K562 (cell line): ENCODE results near the gene COL21A1. TPM values are rescaled to one million over a fixed set of nuclear protein-coding genes. Genes with fewer than 3 reads are reported as not detected.

Experiments
- ATAC-seq: fragments of 200-7000 bp; cut with Tn5 transposase; 3 replicates; pipeline ENCODE4 v1.9.1; 2020; ENCODE audit warnings: moderate library complexity
- BruUV-seq: library from RNA; stranded (reverse); fragments of 400-500 nt; replicated peaks from 2 replicates; lab custom pipeline; 2021; lab: Mats Ljungman, UMichigan
- CTCF ChIA-PET: fragments of 300-600 bp; formaldehyde crosslinking; extraction: SDS; loops from one replicate; lab custom pipeline; 2021; ENCODE audit warnings: low intra/inter-chr PET ratio; lab: Yijun Ruan, JAX
- POLR2A ChIA-PET: fragments of 300-600, 350-650 bp; sonication (Branson Sonifier 250); formaldehyde crosslinking; extraction: SDS; loops from one replicate; lab custom pipeline; 2021; ENCODE audit warnings: antibody characterized with exemption, inconsistent platforms; lab: Yijun Ruan, JAX
- DNase-seq, 4 experiments: peaks; one replicate each; pipeline versions ENCODE4 v3.0.0 to v3.0.0-alpha.2; 2011 to 2018; ENCODE audit warnings: low spot score in 3 of 4, mixed read lengths in 3 of 4; ENCODE audit errors: extremely low read depth in 1 of 4
- FAIRE-seq: peaks from 2 replicates; lab custom pipeline; 2011; peaks lifted over from hg19 to GRCh38; lab: Jason Lieb, UNC
- H2AFZ ChIP-seq: 2 replicates; pipeline ENCODE4 v1.6.0; 2011; ENCODE audit warnings: low read depth, low read length, control low read depth, inconsistent platforms
- H3K27ac ChIP-seq: fragments of 200-600 bp; 3 replicates; pipeline ENCODE4 v1.8.0; 2011; ENCODE audit warnings: low read depth, mild to moderate bottlenecking, control low read depth, inconsistent platforms, low read length, moderate library complexity, mixed read lengths; ENCODE audit errors: extremely low read depth
- H3K27me3 ChIP-seq, 2 experiments: fragments of 300-600 bp in 1 of 2; 2 replicates in 1 of 2; 3 replicates in 1 of 2; pipeline versions ENCODE4 v1.6.0 to v1.8.0; 2011; ENCODE audit warnings: inconsistent platforms in 2 of 2, low read length in 2 of 2, mild to moderate bottlenecking in 1 of 2, mixed read lengths in 1 of 2, moderate library complexity in 1 of 2; ENCODE audit not compliant: control insufficient read depth in 2 of 2, insufficient read depth in 2 of 2
- H3K36me3 ChIP-seq: fragments of 300-600 bp; 3 replicates; pipeline ENCODE4 v1.8.0; 2011; ENCODE audit warnings: mild to moderate bottlenecking, low read length, inconsistent platforms; ENCODE audit not compliant: control insufficient read depth, insufficient read depth
- H3K4me1 ChIP-seq, 2 experiments: fragments of 200-600 bp in 1 of 2; replicated peaks in 1 of 2; 2 replicates in 1 of 2; 3 replicates in 1 of 2; pipeline versions ENCODE4 v1.5.1 to v1.8.0; 2011; ENCODE audit warnings: inconsistent platforms in 2 of 2, low read length in 2 of 2, mild to moderate bottlenecking in 1 of 2, mixed read lengths in 1 of 2, moderate library complexity in 1 of 2; ENCODE audit not compliant: control insufficient read depth in 2 of 2, insufficient read depth in 2 of 2
- H3K4me2 ChIP-seq: 2 replicates; pipeline ENCODE4 v1.6.1; 2011; ENCODE audit warnings: low read length, control low read depth, inconsistent platforms, mixed read lengths; ENCODE audit not compliant: insufficient read depth
- H3K4me3 ChIP-seq: fragments of 200-600 bp; sonication (generic), shearing (Covaris generic); 2 replicates; pipeline ENCODE4 v1.5.1; 2016; ENCODE audit warnings: control low read depth, inconsistent platforms
- H3K79me2 ChIP-seq: fragments of 200-600 bp; 3 replicates; pipeline ENCODE4 v1.8.0; 2011; ENCODE audit warnings: low read length, inconsistent platforms; ENCODE audit not compliant: control insufficient read depth, insufficient read depth
- H3K9ac ChIP-seq, 2 experiments: 2 replicates each; pipeline versions ENCODE4 v1.6.0 to v1.6.1; 2011; ENCODE audit warnings: low read depth in 2 of 2, low read length in 2 of 2, control low read depth in 1 of 2, inconsistent platforms in 1 of 2, mild to moderate bottlenecking in 1 of 2, mixed read lengths in 1 of 2; ENCODE audit not compliant: insufficient read depth in 1 of 2
- H3K9me1 ChIP-seq: one replicate; pipeline ENCODE4 v1.6.0; 2011; ENCODE audit warnings: inconsistent platforms, mild to moderate bottlenecking, low read length, moderate library complexity; ENCODE audit not compliant: control insufficient read depth, insufficient read depth
- H3K9me3 ChIP-seq: replicated peaks from 2 replicates; pipeline ENCODE4 v1.5.1; 2011; ENCODE audit warnings: low read depth, low read length, inconsistent platforms; ENCODE audit not compliant: control insufficient read depth, insufficient read depth
- H4K20me1 ChIP-seq: replicated peaks from 2 replicates; pipeline ENCODE4 v1.6.1; 2011; ENCODE audit warnings: low read length, inconsistent platforms, mixed read lengths; ENCODE audit not compliant: control insufficient read depth, insufficient read depth
- ARNT ChIP-seq, 2 experiments: fragments of 450-650 bp; IDR thresholded peaks; 2 replicates each; pipeline ENCODE4 v1.6.1; 2016; ENCODE audit warnings: mild to moderate bottlenecking in 1 of 2
- BHLHE40 ChIP-seq: IDR thresholded peaks from 2 replicates; pipeline ENCODE4 v1.6.1; 2011; ENCODE audit warnings: low read length, improper control_type of control experiment
- ELK3 ChIP-seq: fragments of 450-650 bp; formaldehyde crosslinking; IDR thresholded peaks from 2 replicates; pipeline ENCODE4 v1.4.0; 2020; ENCODE audit warnings: mild to moderate bottlenecking
- GTF2A2 ChIP-seq: IDR thresholded peaks from 2 replicates; pipeline ENCODE4 v1.6.1; 2016; ENCODE audit warnings: mild to moderate bottlenecking, missing genetic modification characterization, missing compliant biosample characterization
- HMG20B ChIP-seq: fragments of 250-450 bp; sonication (Bioruptor Pico); IDR thresholded peaks from 2 replicates; pipeline ENCODE4 v1.5.0; 2021; ENCODE audit warnings: mild to moderate bottlenecking
- MCM2 ChIP-seq: fragments of 450-650 bp; IDR thresholded peaks from 2 replicates; pipeline ENCODE4 v1.6.1; 2017; ENCODE audit warnings: low read depth, mild to moderate bottlenecking
- NR1H2 ChIP-seq: sonication (generic); formaldehyde crosslinking; IDR thresholded peaks from 2 replicates; pipeline ENCODE4 v1.4.0; 2020; ENCODE audit warnings: mild to moderate bottlenecking, missing genetic modification reagents
- RHOXF2B ChIP-seq: fragments of 250-450 bp; sonication (Bioruptor Pico); conservative IDR thresholded peaks from 2 replicates; pipeline ENCODE4 v1.5.1; 2021
- SLC30A9 ChIP-seq: fragments of 250-450 bp; sonication (Bioruptor Pico); IDR thresholded peaks from 2 replicates; pipeline ENCODE4 v1.8.0; 2022; ENCODE audit warnings: mild to moderate bottlenecking, moderate library complexity
- STAT5B ChIP-seq: fragments of 250-450 bp; sonication (Bioruptor Pico); IDR thresholded peaks from 2 replicates; pipeline ENCODE4 v1.8.0; 2021; ENCODE audit warnings: mild to moderate bottlenecking, inconsistent platforms
- TAF1 ChIP-seq: IDR thresholded peaks from 2 replicates; pipeline ENCODE4 v1.6.1; 2011; ENCODE audit warnings: mild to moderate bottlenecking, low read length, moderate library complexity; ENCODE audit not compliant: insufficient read depth, control insufficient read depth, severe bottlenecking; ENCODE audit errors: extremely low read depth
- TAF7 ChIP-seq: fragments of 450-650 bp; IDR thresholded peaks from 2 replicates; pipeline ENCODE4 v1.6.1; 2016; ENCODE audit warnings: missing genetic modification characterization, missing compliant biosample characterization
- TARDBP ChIP-seq: fragments of 450-650 bp; IDR thresholded peaks from 2 replicates; pipeline ENCODE4 v1.6.1; 2016
- TRIM24 ChIP-seq, 2 experiments: fragments of 450-650 bp; IDR thresholded peaks; 2 replicates each; pipeline ENCODE4 v1.6.1; 2016
- ZNF699 ChIP-seq: fragments of 250-450 bp; sonication (Bioruptor Pico); IDR thresholded peaks from 2 replicates; pipeline ENCODE4 v1.8.0; 2021; ENCODE audit warnings: mild to moderate bottlenecking, moderate library complexity; ENCODE audit not compliant: insufficient replicate concordance
- WGBS: fragments of 100-300 bp; shearing (Covaris generic); methylation state at CpG from one replicate; pipeline ENCODE4 v1.1.6; 2016; ENCODE audit warnings: low coverage, mixed read lengths; ENCODE audit not compliant: insufficient coverage; ENCODE audit errors: missing lambda C conversion rate; 5-methylcytosine and 5-hydroxymethylcytosine counted together
- in situ Hi-C: fragments of 300-500 bp; cut with MboI; formaldehyde crosslinking; loops from 4 replicates; pipeline ENCODE4 v1.15.0; 2018; ENCODE audit warnings: inconsistent platforms, mixed read lengths
- intact Hi-C: fragments of 100-400 bp; cut with micrococcal nuclease; formaldehyde crosslinking; loops from 2 replicates; pipeline ENCODE4 v1.14.2; 2022
- polyA plus RNA-seq, 8 experiments: library from polyadenylated mRNA; depleted of rRNA in 4 of 8; stranded (reverse) in 5 of 8; unstranded in 3 of 8; fragments of >200 nt; fragmentation: Nextera tagmentation in 2 of 8; fragmentation: Illumina TruSeq in 1 of 8; extraction: Ambion mirVana in 2 of 8; extraction: Trizol in 1 of 8; gene quantifications; 2 replicates each; pipeline versions ENCODE4 v1.2.1 to v1.2.3, GENCODE V29; 2011 to 2014; ENCODE audit warnings: inconsistent platforms in 1 of 8, missing spikeins in 1 of 8
- total RNA-seq, 7 experiments: library from RNA; depleted of rRNA in 6 of 7; stranded (reverse); fragments of >200 nt in 6 of 7; fragmentation: Illumina TruSeq in 2 of 7; extraction: Trizol in 2 of 7; gene quantifications; 2 replicates each; pipeline versions ENCODE4 v1.2.1 to v1.2.3, GENCODE V29; 2011 to 2021; ENCODE audit warnings: low replicate concordance in 1 of 7
- TF ChIP-seq, protein P1 (sequence below): fragments of 450-650 bp; IDR thresholded peaks from 2 replicates; pipeline ENCODE4 v1.6.1; 2016
- TF ChIP-seq, protein P2 (sequence below): sonication (generic); formaldehyde crosslinking; IDR thresholded peaks from 2 replicates; pipeline ENCODE4 v1.8.0; 2022; ENCODE audit warnings: mild to moderate bottlenecking, missing genetic modification reagents

Gene COL21A1
- total and polyA plus RNA-seq, 9 of the 15 experiments (the other 6 are each of a cell fraction or from before 2014, with no cell fraction given), result 0.03 to 0.76 (median 0.25) TPM

DNA sequence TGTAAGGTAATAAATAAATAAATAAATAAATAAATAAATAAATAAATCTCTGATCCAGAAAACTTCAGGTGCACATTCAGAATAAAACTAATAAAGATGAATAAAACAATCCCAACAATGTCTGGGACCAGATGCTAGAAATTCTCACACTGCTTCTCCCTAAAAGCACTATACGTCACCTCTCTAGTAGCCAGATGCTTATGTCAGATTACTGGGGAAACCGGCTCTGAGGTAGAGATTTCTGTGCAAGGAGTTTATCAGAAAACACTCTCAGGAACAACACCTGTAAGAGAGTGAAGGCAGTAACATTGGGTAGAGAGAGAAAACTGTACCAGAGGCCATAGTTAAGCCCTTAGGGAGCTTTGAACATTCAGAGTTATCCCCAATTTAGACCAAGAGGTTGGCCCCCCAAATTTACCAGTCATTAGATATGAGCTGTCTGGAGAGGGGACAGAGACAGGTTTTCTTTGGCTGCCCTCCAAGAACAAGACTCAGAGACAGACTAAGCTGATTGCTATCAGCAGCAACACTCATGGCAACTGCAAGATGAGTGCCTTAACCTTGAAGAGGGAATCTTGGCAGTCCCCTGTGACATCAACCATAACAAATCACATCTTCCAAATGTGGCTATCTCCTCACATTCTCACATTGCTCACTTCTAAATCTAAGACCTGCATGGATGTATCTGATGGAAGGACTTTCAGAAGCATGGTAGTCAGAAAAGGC is 220.8 kb downstream of the COL21A1 start:
- DNase-seq (no peak), ATAC-seq (no peak), FAIRE-seq (no peak)
- Histone ChIP-seq H4K20me1 (no peaks in the 10 kb centered on the region), H3K27ac (no peak overlapping the region), H3K4me1 (no peaks in the 10 kb centered on the region), H3K4me3 (no peak overlapping the region), H3K36me3 (no peaks in the 10 kb centered on the region), H3K27me3 (no peaks in the 10 kb centered on the region), H3K9me1 (no peaks in the 10 kb centered on the region), H3K4me2 (no peak overlapping the region), H3K9me3 (no peaks in the 10 kb centered on the region), H3K79me2 (no peaks in the 10 kb centered on the region), H3K9ac (no peak overlapping the region), H2AFZ (no peak overlapping the region)
- CTCF ChIA-PET, result no interaction called here
- BruUV-seq, result no TSS peak
- intact Hi-C loops (no loop called here), in situ Hi-C loops (no loop called here)
- WGBS, result 0% methylated on average over 2 of the region's 2 CpGs
- TF ChIP-seq TAF1 (no peak), TARDBP (no peak), TRIM24 (IDR thresholded peaks at IDR 0.05) (no peak), BHLHE40 (no peak)
- POLR2A ChIA-PET, result no interaction called here

GRCh38 chr6:56025795-56026194 is 221.6 kb downstream of the COL21A1 start:
- no peak overlapping the region for H3K4me2 ChIP-seq
- H2AFZ ChIP-seq, result no peak overlapping the region
- H3K27me3 ChIP-seq, result no peaks in the 10 kb centered on the region
- H3K79me2 ChIP-seq, result no peaks in the 10 kb centered on the region
- no peaks in the 10 kb centered on the region for H4K20me1 ChIP-seq
- CTCF ChIA-PET, result no interaction called here
- FAIRE-seq, result no peak
- H3K4me1 ChIP-seq, result no peaks in the 10 kb centered on the region
- no peak overlapping the region for H3K27ac ChIP-seq
- no peak overlapping the region for H3K4me3 ChIP-seq
- POLR2A ChIA-PET, result no interaction called here
- no peaks in the 10 kb centered on the region for H3K9me1 ChIP-seq
- H3K9me3 ChIP-seq, result no peaks in the 10 kb centered on the region
- H3K9ac ChIP-seq, result no peak overlapping the region
- no peaks in the 10 kb centered on the region for H3K36me3 ChIP-seq
- in situ Hi-C loops, result no loop called here
- DNase-seq, result no peak
- BruUV-seq, result no TSS peak
- no peak for ATAC-seq
- intact Hi-C loops, result no loop called here
- no peak for TF ChIP-seq SLC30A9 (CRISPR knock-in tag)
- TF ChIP-seq ARNT (IDR thresholded peaks at IDR 0.05), result no peak
- TF ChIP-seq STAT5B (CRISPR knock-in tag), result no peak
- TF ChIP-seq TAF7 (tag), result no peak
- TF ChIP-seq, protein P1, sequence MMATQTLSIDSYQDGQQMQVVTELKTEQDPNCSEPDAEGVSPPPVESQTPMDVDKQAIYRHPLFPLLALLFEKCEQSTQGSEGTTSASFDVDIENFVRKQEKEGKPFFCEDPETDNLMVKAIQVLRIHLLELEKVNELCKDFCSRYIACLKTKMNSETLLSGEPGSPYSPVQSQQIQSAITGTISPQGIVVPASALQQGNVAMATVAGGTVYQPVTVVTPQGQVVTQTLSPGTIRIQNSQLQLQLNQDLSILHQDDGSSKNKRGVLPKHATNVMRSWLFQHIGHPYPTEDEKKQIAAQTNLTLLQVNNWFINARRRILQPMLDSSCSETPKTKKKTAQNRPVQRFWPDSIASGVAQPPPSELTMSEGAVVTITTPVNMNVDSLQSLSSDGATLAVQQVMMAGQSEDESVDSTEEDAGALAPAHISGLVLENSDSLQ, result no peak
- TF ChIP-seq, protein P2, sequence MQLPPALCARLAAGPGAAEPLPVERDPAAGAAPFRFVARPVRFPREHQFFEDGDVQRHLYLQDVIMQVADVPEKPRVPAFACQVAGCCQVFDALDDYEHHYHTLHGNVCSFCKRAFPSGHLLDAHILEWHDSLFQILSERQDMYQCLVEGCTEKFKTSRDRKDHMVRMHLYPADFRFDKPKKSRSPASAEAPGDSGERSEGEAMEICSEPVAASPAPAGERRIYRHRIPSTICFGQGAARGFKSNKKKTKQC (CRISPR knock-in tag), result no peak
- no peak for TF ChIP-seq RHOXF2B (CRISPR knock-in tag)
- no peak for TF ChIP-seq ZNF699 (CRISPR knock-in tag)
- TF ChIP-seq ELK3, result no peak
- no peak for TF ChIP-seq GTF2A2 (tag)
- TF ChIP-seq HMG20B (CRISPR knock-in tag), result no peak
- no peak for TF ChIP-seq NR1H2 (CRISPR knock-in tag)
- TF ChIP-seq MCM2, result no peak
